IPS DF 4.7 (cell line): ENCODE data around the gene TEDC2.
"Not testable (repeated sequence)": the region's sequence is repeated elsewhere in the genome, so short reads cannot be mapped to it uniquely, and the experiment has no call there.

ENCODE experiments used
- DNase-seq: peaks from one replicate; pipeline ENCODE4 v3.0.0-alpha.2; 2013; ENCODE audit warnings: low spot score; ENCODE audit errors: extremely low read depth

TEDC2 gene

GRCh38 chr16:2476345-2476720 is 16.4 kb downstream of the TEDC2 start:
- DNase-seq: no peak

GRCh38 chr16:2476741-2477140 is 16.8 kb downstream of the TEDC2 start:
- DNase-seq: no peak

GRCh38 chr16:2477327-2477726 is 17.4 kb downstream of the TEDC2 start:
- DNase-seq: no peak

- no peak for DNase-seq
Measured at GRCh38 chr16:2478279-2478678, 18.4 kb downstream of the TEDC2 start.

- not testable (repeated sequence) for DNase-seq
Measured at GRCh38 chr16:2479996-2480395, 20.1 kb downstream of the TEDC2 start.

- no peak for DNase-seq
Measured at GRCh38 chr16:2480948-2481347, 21.0 kb downstream of the TEDC2 start.

- no peak for DNase-seq
Measured at GRCh38 chr16:2481676-2482075, 21.8 kb downstream of the TEDC2 start.

GRCh38 chr16:2482249-2482648 is 22.3 kb downstream of the TEDC2 start:
- DNase-seq: no peak

GRCh38 chr16:2482708-2483534 is 23.0 kb downstream of the TEDC2 start:
- no peak for DNase-seq

- DNase-seq: no peak
Measured at GRCh38 chr16:2483939-2484897, 24.3 kb downstream of the TEDC2 start.

GRCh38 chr16:2484898-2485508 is 25.1 kb downstream of the TEDC2 start:
- no peak for DNase-seq

GRCh38 chr16:2485811-2486507 is 26.1 kb downstream of the TEDC2 start:
- DNase-seq: no peak

- DNase-seq: no peak
Measured at GRCh38 chr16:2486645-2487516, 27.0 kb downstream of the TEDC2 start.

- no peak for DNase-seq
Measured at GRCh38 chr16:2487517-2487842, 27.6 kb downstream of the TEDC2 start.

- no peak for DNase-seq
Measured at GRCh38 chr16:2487903-2488531, 28.1 kb downstream of the TEDC2 start.

- DNase-seq: no peak
Measured at GRCh38 chr16:2489581-2489980, 29.7 kb downstream of the TEDC2 start.

GRCh38 chr16:2490190-2491105 is 30.5 kb downstream of the TEDC2 start:
- no peak for DNase-seq

- DNase-seq: no peak
Measured at GRCh38 chr16:2492292-2492691, 32.4 kb downstream of the TEDC2 start.

- DNase-seq: no peak
Measured at GRCh38 chr16:2493605-2494004, 33.7 kb downstream of the TEDC2 start.
